Activated CD4-positive, alpha-beta T cell treated with anti-CD3 and anti-CD28 coated beads, Interleukin-2, amount 50 U/mL, for 4 hours (primary cell): Measurements from ENCODE around the gene BECN2.

ENCODE experiments used
- DNase-seq, 2 experiments: peaks; one replicate each; pipeline ENCODE4 v3.0.0-alpha.2; 2020

The BECN2 gene, protein sequence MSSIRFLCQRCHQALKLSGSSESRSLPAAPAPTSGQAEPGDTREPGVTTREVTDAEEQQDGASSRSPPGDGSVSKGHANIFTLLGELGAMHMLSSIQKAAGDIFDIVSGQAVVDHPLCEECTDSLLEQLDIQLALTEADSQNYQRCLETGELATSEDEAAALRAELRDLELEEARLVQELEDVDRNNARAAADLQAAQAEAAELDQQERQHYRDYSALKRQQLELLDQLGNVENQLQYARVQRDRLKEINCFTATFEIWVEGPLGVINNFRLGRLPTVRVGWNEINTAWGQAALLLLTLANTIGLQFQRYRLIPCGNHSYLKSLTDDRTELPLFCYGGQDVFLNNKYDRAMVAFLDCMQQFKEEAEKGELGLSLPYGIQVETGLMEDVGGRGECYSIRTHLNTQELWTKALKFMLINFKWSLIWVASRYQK

DNA sequence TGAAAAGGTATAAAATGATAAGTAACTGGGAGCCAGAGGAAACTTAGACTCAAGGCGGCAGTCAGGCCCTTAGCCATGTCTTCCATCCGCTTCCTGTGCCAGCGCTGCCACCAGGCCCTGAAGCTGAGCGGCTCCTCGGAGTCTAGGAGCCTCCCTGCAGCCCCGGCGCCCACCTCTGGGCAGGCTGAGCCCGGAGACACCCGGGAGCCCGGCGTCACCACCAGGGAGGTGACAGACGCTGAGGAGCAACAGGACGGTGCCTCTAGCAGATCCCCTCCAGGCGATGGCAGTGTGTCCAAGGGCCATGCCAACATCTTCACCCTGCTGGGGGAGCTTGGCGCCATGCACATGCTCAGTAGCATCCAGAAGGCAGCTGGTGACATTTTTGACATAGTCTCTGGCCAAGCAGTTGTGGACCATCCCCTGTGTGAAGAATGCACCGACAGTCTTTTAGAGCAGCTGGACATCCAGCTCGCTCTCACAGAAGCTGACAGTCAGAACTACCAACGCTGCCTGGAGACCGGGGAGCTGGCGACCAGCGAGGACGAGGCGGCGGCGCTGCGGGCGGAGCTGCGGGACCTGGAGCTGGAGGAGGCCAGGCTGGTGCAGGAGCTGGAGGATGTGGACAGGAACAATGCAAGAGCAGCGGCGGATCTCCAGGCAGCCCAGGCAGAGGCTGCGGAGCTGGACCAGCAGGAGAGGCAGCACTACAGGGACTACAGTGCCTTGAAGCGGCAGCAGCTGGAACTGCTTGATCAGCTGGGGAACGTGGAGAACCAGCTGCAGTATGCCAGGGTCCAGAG lies at the start of gene BECN2:
Gene BECN2, plus strand, starts transcription at position 76 of the 803 bp plus-strand sequence. Its CDS starts 0 bp downstream, at position 76.
- no peak for DNase-seq

DNA sequence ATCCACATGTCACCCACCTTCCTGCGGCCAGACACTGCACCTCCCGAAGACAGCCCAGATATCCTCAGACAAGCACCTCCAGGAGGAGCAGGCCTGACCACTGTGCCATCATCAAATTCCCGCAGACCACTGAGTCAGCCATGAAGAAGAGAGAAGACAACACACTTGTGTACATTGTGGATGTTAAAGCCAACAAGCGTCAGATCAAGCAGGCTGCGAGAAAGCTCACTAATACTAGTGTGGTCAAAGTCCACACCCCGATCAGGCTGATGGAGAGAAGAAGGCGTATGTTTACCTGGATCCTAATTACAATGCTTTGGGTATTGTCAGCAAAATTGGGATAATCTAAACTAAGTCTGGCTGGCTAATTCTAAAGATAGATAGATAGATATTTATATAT lies 41.4 kb upstream of the BECN2 start:
- no peak for DNase-seq

DNA sequence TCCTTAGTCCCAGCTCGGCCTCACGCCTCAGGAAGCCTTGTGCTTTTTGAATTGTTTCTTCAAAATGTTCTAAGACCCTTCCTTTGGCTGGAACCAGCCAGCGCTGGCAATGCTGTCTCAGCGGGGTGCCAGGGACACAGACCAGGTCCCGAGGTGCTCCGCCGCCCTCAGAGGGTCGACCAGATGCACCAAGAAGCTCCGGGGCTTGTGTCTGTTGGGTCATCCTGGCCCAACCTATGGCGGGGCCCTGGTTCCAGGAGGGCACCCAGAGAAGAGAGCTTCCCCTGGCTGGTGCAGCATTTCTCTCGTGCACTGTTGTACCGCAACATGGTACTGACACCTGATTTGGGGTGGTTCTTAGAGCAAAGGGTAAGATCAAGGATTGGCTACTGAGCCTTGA lies 40.1 kb upstream of the BECN2 start:
- DNase-seq: no peak

DNA sequence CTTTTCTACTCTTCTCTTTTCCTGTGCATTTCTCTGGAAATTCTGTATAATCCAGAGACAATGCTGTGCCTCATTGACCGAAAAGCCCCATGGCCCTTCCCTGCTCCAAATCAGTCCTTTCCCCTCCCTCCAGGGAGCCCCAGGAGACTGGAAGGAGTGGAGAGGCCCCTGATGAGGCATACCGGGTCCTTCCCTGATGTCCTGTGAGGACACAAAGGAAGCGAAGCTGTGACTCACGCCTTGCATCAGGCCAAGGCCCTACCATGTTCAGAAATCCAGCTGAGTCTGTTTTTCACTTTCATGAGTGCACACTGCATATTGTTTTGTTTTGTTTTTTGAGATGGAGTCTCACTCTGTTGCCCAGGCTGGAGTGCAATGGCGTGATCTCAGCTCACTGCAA lies 38.7 kb upstream of the BECN2 start:
- no peak for DNase-seq

DNA sequence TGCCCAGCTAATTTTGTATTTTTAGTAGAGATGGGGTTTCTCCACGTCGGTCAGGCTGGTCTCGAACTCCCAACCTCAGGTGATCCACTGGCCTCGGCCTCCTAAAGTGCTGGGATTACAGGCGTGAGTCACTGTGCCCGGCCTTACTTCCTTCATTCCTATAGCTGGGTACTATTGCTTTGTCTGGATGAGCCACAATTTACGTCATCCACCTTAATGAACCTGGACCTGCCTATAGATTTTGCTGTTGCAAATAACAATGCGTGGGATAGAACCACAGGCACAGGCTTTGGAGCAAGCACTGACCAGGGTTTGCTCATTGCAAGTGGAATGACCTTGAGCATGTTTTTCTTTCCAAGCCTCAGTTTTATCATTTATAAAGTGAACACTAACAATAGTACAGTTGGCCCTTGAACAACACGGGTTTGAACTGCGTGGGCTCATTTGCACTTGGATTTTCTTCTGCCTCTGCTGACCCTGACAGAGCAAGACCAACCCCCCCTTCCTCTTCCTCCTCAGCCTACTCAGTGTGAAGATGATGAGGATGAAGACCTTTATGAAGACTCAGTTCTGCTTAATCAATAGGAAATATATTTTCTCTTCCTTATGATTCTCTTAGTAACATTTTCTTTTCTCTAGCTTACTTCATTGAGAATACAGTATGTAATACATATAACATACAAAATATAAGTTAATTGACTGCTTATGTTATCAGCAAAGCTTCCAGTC lies 33.3 kb upstream of the BECN2 start:
- no peak for DNase-seq

DNA sequence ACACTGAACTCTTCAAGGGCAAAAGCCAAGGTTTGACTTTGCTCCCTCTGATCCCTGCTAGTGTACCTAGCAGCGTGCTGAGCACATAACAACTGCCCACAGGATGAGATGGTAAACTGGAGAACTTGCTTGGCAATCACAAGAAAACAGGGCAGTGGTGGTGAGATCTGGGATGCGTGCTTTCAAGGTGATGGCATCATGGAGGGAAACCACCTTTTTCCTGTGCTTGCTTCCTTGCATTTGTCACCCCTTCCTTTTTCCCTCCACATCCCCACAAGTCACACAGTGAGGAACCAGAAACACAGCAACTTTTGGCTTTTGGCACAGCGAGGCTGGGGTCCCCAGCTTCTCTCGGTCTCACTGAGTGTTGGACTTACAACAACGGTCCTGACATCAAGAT lies 31.4 kb upstream of the BECN2 start:
- DNase-seq: no peak

DNA sequence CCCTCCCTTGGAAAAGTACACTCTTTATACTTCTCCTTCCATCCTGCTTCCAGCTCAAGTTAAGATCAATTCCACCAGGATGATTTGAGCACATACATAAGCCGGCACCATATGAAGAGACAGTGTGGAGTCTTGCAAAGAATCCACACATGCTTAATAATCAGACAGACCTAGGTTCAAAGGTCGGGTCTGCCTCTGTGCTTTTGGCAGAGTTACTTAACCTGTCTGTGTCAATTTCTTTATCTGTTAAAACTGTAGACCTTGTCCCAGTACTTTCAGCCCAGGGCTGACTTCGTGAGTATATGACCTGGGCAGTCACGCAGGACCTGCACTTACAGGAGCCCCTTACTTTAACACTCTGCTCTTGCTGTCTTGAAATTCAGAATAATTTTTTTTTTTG lies 30.2 kb upstream of the BECN2 start:
- DNase-seq: no peak

DNA sequence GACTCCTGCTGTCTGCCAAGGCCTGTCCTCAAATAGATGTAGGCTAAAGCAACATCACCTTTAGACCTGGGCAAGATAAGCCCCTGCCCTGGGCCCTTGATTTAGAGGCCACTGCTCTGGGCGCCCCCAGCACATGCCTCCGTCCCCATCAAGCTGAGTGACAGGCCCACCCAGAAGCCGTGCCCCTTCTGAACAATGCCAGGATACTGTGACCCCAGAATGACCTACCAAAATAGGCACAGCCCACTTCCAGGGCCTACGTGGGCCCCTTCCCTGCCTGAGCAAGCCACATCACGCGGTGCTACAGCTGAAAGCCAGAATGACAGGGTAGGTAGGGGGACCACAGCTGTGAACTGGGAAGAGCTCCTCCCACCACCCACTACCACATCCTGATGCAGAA lies 24.7 kb upstream of the BECN2 start:
- DNase-seq: no peak

DNA sequence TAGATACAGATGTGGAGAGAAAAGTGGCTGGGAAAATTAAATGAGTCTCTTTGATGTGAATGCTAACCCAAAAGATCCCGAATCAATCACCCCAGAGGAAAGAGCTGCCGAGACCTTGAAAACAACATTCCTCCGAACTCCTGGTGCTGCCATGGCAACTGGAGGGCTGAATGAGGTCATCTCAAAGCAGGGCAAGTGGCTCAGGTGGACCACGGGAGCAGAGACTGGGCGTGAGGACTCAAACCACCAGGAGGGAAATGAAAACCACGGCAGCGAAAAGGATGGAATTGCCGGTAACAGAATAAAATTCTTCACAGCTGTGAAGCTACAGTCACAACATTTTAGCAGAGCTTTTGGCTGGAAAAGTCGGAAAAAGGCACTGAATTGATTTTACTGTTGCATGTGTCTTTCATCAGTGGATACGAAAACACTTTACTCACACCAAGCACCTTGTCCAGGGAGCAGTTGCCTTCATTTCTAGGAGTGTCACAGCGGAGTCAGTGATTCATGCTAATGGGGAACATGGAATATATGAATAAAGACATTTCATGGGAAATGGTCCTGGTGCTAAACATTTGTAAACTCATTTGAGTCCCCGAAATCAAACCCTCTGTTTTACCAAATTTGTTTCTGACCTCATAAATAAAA lies 23.2 kb upstream of the BECN2 start:
- no peak for DNase-seq

DNA sequence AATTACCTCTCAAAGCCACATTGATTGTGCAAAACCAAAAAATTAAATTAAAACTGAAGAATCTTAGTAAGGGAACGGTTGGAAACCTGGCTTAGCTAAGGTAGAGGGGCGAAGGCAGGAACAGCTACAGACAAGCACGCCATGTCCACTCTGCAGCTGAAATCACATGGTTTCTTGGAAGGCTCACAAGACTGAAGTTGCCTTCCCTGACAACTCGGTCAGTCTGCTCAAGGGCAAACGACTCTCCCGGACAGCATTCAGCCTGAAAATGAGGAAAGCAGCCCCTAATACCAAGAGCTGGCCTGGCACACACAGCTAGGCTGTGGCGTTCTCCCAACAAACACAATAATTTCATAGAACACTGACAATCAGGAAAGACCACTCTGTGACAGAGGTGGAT lies 22.7 kb upstream of the BECN2 start:
- no peak for DNase-seq

DNA sequence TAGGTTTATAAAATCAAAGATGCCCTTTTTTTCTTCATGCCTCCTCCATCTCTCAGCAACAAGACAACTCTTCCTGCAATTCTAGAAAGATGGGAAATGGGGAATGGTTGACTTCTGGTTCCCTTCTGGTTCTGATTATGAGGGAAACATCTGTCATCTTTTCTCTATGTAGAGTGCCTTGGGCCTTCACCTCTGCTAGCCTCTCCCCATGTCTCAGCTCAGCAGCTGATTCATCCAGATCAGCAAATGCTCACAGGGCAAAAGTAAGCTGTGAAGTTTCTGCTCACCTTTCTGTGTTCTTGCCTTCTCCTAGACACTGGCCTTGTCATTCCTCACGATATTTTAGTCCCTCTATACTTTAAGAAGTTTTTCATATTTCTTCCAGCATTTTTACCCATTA lies 17.8 kb upstream of the BECN2 start:
- DNase-seq: no peak

DNA sequence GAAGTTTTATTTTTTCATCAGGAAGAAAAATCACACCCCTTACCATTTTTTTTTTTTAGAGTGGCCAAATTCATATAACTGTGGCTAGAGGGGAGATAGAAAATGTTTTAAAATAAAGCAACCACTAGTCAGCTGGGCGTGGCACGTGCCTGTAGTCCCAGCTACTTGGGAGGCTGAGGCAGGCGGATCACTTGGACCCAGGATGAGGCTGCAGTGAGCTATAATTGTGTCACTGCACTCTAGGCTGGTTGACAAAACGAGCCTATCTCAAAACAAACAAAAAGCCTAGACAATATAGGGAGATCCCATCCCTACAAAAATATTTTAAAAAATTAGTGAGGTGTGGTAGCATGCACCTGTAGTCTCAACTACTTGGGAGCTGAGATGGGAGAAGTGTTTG lies 14.8 kb upstream of the BECN2 start:
- DNase-seq: no peak

DNA sequence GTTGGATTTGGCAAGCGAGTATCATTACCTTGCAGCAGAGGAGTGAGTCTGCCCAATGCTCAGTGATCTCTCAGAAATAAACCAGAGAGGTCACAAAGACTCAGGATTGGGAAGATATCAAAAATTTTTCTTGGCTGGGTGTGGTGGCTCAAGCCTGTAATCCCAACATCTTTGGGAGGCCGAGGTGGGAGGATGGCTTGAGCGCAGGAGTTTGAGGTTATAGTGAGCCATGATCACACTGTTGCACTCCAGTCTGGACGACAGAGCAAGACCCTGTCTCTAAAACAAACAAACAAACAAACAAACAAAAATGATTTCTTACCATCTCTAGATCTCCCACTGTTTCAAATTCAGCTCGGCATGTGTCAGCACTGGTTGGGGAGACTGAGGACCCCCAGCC lies 13.3 kb upstream of the BECN2 start:
- DNase-seq: no peak

DNA sequence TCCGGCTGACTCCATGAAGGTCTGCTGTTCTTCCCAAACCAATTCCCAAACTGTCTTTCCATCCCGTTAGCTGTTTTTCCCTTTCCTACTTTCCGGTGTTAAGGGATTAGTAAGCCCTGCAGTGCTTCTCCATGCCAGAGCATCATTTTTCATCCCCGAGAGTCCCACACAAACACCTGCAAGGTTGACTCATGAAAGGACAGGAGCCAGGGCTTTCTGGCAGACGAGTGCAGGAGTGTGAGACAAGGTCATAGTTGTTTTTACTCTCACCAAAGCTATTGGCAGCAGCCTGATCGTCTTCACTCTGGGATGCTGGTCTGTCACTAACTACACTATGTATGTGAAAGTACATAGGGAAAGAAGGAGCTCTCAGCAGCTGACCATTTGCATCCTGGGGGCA lies 10.2 kb upstream of the BECN2 start:
- no peak for DNase-seq

DNA sequence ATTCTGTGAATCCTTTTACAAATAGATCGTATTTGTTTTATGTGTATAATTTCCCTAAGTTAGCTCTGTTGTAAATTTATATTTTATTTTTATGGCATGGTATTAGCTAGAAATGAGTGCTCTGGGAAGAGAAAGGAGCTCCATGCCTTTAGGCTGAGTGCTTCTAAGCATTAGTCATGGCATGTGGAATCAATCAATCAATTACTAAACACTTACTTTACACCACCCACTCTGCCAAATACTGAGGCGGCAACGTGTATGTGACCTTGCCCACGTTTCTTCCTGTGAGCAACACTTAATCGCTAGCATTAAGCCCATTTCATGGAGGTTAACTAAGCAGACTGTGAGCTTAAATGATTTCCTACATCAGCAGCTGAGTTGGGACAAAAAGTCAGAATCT lies 7.2 kb upstream of the BECN2 start:
- DNase-seq: no peak

DNA sequence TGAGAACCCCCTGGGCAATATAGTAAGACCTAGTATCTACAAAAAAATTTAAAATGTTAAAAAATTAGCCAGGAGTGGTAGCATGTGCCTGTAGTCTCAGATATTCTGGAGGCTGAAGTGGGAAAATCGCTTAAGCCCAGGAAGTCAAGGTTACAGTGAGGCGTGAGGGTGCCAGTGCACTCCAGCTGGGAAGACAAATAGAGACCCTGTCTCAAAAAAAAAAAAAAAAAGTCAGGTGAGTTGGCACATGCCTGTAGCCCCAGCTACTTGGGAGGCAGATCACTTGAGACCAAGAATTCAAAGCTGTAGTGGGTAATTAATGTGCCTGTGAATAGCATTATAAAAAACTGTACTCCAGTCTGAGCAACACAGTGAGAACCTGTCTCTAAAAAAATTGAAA lies 4.6 kb downstream of the BECN2 start:
- no peak for DNase-seq

DNA sequence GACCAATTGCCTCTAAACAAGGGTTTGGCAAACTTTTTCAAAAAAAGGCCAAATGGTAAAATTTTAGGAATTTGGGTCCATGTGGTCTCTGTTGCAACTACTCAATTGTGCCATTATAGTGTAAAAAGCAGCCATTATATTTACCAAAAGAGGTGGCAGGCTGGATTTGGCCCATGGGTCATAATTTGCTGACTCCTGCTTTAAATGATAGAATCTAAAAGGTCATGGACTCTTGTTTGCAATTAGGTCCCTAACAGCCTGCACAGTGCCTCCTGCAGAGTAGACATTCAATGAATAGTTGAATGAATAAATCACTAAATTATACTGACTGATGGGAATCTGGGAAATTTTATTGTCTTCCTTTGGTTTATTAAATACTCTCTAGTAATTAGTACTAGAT lies 6.2 kb downstream of the BECN2 start:
- no peak for DNase-seq

DNA sequence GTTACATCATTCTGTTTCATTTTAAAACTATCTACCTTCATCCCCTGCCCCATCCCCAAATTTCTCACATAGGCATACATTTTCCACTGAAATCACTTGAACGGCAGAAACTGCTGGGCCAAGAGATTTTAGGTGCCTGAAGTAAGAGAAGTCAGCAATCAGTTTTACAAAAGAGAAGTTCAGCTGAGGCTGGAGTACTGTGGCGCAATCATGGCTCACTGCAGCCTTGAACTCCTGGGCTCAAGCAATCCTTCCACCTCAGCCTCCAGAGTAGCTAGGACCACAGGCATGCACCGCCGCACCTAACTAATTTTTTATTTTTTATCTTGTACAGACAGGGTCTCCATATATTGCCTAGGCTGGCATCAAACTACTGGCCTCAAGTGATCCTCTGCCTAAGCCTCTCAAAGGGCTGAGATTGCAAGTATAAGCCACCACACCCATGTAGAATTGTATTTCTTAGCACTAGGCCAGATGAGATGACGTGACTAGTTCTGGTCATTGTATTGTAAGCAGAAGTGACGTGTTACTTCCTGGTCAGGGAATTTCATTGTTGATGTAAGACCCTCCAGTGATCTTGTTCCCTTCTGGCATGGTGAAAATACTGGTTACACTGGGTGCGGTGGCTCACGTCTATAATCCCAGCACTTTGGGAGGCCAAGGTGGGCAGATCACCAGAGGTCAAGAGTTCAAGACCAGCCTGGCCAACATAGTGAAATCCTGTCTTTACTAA lies 7.1 kb downstream of the BECN2 start:
- DNase-seq: no peak

DNA sequence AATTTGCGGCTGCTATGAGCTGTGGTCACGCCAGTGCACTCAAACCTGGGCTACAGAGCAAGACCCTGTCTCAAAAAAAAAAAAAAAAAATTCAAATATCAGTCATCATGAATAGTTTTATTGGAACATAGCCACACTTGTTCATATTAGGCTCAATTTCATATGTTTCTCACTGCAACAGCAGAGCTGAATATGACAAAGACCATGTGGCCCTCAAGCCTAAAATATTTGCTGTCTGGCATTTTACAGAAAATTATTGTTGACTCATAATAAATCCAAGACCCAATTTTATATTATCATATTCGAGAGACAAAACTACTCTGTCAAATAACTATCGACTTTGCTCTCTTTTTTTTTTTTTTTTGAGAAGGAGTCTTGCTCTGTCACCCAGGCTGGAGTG lies 11.0 kb downstream of the BECN2 start:
- no peak for DNase-seq

DNA sequence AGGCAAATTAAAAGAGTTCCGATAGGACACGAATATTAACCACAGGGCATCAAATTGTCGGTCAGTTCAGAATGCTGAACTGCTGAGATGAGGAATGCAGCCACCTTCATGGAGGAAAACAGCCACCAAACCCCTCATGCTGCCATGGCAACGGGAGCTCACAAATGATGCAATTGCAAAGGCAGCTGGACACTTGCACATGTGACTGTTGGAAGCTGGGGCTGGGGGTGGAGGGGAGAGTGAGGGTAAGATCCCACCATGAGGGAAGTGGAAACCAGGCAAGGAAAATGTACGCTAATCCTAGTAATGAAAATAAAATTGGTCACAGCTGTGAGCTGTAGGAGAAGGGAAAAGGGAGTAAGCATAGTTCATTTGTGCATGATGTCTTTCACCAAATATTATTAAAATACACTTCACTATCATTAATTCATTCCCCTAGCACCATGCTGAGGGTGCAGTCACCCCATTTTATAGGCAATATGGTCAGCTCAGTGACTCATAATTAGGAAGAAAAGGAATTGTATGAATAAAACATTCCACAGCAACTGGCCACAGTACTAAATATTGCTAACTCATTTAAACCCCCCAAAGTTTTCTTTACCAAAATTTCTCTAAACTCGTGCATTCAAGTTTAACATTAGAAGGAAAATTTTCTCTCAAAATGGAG lies 15.3 kb downstream of the BECN2 start:
- DNase-seq: no peak

DNA sequence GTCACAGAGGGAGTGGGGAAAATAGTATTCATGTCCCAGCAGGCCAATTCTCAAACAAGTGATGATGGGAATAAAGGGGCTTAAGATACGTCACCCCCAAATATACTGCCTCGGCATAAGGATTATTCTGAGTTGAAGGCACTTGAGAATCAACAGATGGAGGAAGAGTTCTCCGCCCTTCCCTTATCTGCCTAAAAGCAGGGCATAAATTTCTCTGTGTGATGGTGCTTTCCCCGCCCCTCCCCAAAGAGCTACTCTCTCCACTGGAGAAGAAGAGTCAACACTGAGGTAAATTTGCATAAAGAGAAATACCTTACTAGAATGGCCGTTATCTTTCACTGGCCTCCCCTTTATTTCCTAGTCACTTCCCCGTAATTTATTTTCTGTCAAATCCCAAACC lies 18.7 kb downstream of the BECN2 start:
- DNase-seq: no peak

DNA sequence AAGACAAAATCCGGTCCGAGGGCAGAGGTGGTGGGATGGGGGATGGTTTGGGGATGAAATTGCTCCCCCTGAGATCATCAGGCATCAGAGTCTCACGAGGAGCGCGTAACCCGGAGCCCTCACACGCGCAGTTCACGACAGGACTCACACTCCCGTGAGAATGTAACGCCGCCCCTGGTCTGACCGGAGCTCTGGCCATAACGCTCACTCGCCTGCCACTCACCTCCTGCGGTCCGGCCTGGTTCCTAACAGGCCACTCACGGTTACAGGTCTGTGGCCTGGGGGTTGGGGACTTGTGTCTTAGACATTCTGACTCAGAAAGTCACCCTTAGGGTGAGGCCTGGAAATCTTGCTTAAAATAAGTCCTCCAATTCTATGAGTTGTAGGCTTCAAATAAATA lies 21.5 kb downstream of the BECN2 start:
- DNase-seq: no peak
